ENCODE data around the gene PDE4D.
A peak's percentile ranks its signal among the peaks of the same experiment; 100 is the strongest.
"Not testable (repeated sequence)": the region's sequence is repeated elsewhere in the genome, so short reads cannot be mapped to it uniquely, and the experiment has no call there.

Gene PDE4D

DNA sequence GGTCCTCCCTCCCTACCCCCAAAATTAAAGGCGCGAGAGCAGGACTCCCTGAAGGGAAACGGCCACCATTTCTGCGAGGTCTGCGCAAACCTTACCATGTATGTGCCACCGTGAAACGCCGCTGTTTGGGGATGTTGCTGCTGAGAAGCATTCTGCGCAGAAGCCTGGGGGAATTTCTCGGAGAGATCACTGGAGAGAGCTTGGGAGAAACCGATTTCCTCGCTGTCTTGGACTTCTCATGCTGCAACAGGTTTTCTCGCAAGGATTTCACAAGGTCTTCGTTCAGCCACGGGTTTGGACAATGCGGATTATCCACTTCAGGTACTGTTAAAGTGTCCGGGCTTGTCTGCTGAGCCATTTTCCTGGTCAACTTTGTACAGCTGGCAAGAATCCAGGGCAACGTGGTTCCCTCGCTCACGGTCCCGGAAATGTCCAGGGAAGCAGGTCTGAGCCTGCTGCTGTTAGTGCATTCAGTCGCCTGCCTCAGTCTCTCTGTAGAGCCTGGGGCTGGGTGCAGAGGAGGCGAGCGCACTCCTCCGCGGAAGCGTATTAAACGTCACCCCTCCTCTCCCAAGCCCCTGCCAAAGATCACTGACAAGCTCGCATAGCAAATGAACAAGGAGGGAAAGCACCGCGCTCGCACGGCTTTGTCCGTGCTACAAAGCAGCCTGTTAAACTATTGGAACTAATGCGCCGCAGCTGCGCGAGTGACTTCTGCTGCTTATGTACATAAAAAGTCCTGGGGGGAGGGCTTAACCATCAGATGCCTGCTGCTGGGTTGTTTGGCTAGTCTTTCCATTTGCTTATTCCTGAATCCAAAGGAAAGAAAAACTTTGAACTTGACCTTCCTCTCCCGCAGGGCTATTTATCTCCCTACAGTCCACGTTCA is 125.1 kb downstream of the PDE4D start:
- DNase-seq (ENCODE audit: low read depth), result peak; percentile 71

DNA sequence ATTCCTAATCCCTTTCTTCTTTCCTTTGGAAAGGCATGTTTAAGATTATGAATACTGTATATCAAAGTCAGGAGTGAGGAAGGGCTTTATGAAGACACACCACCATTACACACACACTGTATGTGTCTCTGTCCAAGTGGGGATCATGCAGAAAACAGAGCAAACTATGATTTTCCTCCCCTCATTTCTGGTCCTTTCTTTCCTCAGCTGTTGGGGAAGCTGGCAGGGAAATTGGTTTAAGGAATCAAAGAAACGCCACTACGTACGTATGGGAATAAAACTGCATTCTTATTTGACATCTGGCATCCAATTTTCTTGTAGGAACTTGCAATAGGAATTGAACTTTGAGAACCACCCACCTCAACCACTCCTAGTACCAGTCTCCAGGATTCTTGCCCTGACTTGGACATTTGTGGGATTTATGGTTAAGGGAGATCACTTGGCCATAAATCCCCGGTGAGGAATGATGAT is 125.8 kb downstream of the PDE4D start:
- peak; percentile 34 for DNase-seq (ENCODE audit: low read depth)

DNA sequence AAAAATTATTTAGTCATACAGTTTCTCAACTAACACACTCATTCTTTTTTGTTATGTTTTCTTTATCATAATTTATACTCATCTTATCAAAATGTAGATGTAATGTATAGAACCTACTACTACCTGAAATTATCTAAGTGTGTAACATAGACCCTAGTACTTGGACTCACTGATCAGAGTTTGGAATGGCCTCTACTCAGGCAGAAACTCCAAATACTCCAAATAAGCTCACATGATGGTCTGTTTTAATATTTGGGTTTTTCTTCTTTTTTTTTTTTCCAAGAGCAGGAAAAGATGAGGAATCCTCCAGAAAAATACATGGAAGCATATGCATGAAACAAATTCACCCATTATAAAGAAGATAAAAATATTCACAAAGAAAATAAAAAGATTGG is 126.3 kb downstream of the PDE4D start:
- no peak for DNase-seq (ENCODE audit: low read depth)

DNA sequence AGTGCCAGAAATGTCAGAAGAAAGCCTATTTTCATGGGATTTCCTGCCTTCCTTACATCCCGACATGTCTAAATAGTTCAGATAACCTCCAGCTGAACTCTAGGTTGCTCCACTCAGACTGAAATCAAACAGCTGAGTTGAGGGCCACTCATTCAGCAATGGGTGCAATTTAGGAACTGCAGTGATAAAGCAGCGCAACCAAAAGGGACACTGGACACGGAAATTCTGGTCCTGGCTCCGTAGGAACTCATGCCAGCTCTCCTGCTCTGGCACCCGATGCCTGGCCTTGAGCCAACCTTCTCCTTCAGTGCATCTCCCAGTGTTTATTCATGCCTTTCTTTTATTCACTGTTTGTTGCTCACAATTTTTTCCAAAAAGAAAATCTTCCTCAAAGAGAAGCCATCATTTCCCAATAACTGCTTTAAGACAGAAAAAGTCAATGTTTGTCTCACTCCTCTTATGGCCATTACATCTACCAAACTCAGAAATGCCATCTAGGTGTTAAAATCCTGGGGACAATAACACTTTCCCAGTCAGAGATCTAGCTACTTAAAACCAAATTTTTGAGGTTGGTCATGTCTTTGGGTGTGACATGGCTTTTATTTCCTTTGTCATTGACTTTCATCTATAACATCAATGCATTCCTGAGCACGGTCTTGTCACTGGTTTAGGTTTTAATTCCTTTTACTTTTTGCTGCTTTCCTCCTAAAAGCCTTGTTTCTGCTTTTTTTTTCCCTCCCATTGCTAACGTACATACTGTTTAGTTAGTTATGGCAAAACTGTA is 126.9 kb downstream of the PDE4D start:
- DNase-seq (ENCODE audit: low read depth), result peak; percentile 47

DNA sequence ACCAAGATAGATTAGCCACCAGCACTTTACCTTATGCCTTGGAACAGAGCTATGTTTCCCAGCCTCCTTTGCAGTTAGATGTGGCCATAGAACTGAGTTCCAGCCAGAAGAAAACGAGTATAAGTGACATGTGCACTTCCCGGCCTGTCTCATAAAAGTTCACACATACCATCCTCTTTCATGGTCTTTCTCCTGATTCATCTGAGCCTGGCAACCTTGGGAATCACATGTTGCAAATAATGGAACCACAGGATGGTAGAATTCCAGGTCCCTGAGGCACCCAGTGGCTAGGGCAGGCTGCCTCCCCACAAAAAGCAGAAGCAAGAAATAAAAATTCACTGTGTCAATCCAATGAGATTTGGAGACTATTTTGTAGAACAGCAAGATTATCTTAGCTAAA is 128.1 kb downstream of the PDE4D start:
- DNase-seq (ENCODE audit: low read depth), result peak; percentile 17

DNA sequence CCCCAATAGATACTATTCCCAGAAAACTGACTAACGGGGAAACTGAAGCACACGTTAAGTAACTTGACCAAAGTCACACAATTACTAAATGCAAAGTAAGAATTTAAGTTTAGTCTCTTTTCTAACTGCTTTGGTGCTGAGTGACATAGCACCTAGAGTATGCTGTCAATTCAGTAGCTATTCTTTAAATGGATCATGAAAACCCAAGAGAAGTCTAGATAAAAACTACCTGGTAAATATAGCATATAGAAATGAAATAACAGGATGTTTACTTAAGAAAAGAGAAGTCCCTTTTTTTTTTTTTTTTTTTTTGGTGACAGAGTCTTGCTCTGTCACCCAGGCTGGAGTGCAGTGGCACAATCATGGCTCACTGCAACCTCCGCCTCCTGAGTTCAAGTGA is 129.2 kb downstream of the PDE4D start:
- no peak for DNase-seq (ENCODE audit: low read depth)

DNA sequence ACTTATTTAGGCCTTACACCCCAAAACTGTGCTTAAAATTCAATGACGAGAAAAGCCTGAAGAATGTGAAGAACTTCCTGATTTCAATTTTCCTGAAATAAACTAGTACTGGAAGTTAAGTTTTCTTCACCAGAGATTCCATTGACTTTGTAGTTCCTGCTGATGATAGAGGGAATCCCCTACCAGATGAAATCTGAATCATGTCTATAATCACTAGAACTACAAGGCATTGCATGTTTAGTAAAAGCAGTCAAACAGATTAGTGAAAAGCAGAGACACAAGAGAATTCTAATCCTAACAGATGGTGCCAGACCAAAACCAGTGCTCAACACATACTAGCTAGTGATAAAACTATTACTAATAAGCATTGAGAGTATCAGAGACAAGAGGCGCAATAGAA is 130.0 kb downstream of the PDE4D start:
- peak; percentile 21 for DNase-seq (ENCODE audit: low read depth)

DNA sequence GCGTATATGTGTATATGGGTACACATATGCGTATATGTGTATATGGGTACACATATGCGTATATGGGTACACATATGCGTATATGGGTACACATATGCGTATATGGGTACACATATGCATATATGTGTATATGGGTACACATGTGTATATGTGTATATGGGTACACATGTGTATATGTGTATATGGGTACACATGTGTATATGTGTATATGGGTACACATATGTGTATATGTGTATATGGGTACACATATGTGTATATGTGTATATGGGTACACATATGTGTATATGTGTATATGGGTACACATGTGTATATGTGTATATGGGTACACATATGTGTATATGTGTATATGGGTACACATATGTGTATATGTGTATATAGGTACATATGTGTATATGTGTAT is 131.3 kb downstream of the PDE4D start:
- DNase-seq (ENCODE audit: low read depth), result not testable (repeated sequence)

DNA sequence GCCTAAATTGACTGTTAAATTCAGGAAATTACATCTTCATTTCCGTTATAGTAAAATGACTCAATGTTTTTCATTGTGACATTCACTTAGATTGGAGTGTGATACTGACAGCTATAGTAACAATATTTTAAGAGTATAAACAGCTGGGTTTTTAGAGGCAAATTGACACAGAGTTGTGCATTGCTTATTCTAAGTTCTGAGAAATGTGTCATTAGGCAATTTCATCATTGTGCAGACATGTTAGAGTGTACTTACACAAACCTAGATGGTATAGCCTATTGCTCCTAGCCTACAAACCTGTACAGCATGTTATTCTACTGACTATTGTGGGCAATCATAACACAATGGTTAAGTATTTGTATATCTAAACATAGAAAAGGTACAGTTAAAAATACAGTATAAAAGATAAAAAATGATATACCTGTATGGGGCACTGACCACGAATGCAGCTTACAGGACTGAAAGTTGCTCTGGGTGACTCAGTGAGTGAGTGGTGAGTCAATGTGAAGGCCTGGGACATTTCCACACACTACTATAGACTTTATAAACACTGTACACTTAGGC is 132.7 kb downstream of the PDE4D start:
- DNase-seq (ENCODE audit: low read depth), result peak; percentile 87

DNA sequence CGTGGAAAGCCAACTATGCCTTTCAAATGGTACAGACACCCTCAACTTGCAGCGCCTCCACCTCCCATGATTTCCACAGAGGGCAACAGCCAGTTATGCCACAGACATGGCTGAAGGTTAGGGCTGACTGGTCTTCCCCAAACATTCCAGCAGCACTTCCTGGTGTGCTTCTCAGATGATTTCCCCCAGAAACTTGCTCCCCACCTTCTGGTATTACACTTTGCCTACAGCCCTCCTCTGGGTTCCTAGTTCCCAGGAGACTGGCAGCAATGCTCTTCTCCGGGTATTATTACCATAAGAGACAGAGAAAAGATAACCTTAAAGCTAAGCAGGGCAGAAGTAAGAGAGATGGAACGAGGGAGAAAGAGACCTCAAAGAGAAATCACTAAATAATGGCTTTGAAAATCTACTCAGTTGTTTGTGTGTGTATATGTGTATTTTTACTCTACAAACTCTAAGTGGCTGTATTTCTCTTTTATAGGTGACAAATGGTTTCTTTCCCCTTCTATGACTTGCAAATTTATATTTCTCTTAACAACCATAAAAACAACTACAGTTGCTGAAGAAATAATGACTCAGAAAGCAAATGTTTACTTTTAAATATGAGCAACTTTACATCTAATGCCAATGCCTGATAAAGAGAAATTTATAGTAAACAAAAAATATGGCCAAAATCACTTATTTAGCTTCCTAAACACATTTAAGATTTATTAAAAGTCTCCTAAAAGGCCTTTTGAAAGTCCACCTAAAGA is 133.8 kb downstream of the PDE4D start:
- DNase-seq (ENCODE audit: low read depth), result peak; percentile 51

DNA sequence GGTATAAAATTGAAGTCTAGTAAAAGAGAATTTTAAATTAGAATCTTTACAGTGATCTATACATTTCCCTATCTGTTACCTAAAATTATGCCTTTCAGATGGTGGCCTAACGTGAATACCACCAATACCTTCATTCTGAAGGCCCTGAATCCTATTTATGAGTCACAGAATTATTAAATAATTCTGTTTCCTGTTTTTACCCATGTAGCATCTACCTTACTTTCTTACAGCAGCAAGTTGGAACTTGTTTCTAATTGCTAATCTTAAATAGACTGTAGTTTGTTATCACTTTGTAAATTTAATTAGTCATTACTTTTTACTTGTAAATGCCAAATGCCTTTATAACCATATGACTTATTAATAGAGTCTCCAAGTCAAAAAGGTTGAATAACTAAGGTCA is 135.0 kb downstream of the PDE4D start:
- no peak for DNase-seq (ENCODE audit: low read depth)

DNA sequence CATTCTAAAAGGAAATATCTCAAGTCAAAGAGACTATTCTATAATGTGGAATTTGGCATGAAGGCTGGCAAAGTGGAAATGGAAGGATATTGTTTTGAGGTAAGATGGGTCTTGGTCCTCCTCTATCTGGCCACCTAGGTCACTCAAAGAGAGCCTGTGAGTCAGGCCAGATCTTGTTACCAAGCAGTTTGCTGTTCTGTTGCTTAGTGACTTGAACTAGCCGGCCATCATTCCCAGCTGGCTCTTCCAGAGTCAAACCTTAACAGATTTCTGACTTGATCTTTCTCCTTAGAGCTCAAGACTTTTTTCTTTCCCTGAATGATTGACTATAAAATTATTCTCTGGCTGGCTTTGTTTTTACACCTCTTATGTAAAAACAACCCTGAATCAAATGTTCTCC is 136.1 kb downstream of the PDE4D start:
- DNase-seq (ENCODE audit: low read depth), result peak; percentile 16

DNA sequence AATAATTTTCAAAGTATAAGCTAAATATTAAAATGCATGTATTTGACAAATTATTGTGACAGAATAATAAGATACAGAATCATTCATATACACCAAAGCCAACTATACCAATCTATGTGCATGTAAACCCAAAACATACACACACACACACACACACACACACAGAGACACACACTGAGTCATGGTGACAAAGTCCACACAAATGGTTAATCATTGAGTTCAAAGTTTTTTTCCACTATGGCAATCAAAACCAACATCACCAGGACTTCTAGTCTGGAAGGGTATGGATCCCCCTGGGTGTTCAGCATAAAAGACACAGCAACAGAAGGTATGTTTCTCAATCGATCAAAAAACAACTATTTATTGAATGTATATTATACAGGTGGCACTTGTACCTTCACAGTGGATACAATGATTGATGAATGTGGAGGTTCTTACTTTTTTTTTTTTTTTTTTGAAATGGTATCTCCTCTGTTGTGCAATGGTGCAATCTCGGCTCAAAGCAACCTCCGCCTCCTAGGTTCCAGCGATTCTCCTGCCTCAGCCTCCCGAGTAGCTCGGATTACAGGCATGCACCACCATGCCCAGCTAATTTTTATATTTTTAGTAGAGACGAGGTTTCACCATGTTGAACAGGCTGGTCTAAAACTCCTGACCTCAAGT is 137.0 kb downstream of the PDE4D start:
- DNase-seq (ENCODE audit: low read depth), result peak; percentile 29

DNA sequence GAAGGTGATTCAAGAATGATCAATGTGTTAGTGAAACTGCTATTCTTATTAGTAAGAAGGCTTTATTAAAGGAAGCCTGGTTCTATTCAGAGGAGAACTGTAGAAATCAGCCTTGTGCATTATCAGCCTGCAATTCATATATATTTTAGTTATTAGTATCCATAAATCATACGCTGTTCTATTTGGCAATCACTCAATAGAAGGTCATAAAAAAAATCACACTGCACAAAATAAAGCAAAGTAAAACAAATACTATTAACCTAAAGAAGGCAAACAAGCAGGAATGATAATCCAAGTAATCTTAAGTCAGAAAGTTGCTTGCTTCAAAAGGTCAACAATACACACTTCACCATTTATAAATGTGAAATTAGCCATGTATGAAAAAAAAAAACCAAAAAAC is 138.1 kb downstream of the PDE4D start:
- no peak for DNase-seq (ENCODE audit: low read depth)

DNA sequence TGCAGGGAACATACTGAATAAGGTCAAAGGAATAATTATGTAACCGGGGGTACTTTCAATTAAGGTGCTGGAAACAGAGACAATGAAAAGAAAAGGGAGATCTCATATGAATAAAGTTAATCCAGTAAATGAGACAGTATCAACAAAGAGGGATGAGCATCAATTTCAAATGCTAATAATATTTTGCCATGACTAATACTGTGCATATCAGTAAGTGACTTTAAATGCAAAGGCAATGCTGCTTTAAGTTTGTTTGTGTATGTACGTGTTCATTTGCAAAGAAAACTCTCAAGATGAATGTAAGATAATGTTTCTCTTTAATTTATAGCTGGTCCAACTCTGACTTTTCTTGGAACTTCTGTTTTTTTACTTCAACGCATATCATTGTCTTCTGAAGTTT is 139.9 kb downstream of the PDE4D start:
- no peak for DNase-seq (ENCODE audit: low read depth)

DNA sequence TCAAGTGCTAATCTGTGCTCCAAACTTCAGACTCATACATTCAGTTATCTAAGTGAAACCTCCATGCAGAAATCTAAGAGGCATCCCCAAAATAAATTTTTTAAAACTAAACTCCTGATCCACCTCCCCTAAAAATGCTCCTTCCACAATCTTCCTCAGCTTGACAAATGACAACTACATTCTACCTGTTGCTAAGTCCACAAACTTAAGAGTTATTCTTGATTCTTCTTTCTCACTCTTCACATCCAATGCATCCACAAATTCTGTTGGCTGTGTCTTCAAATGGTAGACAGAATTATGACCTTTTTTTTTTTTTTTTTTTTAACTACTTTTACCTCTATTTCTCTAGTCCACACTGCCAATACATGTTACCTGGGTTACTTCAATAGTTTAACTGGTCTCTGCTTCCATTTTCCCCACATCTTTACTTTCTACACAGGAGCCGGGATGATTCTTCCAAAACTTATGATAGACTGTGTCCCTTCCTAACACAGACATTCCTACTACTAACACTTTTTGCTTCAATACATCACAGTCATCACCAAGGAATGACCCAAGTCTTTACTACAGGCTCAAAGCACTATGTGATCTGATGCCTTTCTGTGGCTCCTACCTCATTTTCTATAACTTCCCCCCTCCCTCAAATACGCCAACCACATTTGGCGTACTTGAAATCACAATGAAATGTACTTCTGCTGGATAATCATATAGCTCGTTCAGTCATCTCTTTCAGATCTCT is 143.6 kb downstream of the PDE4D start:
- DNase-seq (ENCODE audit: low read depth), result no peak

DNA sequence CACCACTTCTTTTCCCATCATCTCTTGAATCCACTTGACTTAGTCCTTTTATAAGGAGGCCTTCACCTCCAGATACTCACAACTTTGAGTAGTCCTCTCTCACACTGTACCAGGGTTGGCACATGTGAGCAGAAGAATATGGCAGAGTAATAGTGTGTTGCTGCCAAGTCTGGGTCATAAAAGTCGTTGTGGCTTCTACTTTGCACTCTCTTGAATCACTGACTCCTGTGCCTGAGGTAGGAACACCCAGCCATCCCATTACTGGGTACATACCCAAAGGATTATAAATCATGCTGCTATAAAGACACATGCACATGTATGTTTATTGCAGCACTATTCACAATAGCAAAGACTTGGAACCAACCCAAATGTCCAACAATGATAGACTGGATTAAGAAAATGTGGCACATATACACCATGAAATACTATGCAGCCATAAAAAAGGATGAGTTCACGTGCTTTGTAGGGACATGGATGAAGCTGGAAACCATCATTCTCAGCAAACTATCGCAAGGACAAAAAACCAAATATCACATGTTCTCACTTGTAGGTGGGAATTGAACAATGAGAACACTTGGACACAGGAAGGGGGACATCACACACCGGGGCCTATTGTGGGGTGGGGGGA is 145.4 kb downstream of the PDE4D start:
- DNase-seq (ENCODE audit: low read depth), result not testable (repeated sequence)

DNA sequence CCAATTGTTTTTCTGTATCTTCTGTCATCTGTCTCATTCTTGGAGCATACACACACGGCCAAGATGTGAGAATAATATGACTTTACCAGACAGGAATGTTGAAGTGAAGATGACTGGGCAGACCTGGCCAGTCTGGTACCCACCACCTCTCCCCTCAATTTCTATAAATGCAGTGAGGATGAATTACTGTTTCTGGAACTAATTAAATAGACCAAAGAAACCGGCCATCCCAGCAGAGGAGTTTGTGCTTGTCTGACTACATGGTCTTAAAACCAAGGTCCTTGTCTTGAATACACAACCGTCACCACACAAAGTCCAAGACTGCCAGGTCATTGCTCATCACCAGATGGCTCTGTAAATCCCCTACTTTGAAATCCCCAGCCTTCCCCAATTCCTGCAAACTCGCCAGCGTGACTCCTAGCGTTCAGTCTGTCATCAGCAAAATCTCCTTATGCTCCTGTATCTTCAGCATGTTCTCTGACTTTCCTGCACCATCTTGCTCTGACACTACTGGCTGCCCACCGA is 147.2 kb downstream of the PDE4D start:
- DNase-seq (ENCODE audit: low read depth), result peak; percentile 76

DNA sequence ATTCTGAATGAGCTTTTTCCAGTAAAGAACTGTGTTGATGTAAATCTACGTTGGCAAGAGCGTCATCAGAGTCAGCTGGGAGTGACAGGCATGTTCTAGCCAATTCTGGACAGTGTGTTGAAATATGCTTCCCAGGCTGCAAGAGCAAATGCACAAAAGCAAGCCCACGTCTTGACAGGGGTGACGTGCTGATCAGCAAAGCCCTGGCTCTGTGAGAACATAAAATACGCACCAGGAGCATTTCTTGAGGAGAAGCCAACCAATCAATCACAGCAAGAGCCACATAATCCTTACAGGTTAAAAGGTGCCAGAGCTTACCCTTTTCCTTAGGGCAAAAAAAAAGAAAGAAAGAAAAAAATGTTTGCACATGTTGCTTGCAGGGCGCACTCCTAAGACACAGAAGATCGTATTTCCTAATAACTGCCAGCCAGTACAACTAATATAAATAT is 148.1 kb downstream of the PDE4D start:
- DNase-seq (ENCODE audit: low read depth), result peak; percentile 99

DNA sequence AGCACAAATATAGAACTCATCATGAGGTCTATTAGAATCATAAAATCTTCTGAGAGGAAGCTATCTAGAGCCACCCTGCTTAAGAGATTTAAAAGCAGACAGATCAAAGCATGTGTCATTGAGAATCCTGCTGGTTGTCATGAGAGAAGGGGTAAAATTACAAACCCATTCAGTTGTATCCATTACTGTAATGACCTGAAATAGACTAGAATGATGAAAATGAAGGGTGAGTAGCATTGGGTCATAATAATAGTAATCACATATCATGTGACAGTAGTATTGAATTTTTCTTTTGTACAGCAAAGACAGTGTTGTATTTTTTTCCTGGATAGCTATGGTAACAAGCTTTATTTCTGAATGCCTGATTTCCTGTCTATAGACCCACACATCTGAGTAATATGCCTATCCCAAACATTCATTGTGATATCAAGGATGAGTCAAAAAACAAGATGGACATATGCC is 149.0 kb downstream of the PDE4D start:
- peak; percentile 37 for DNase-seq (ENCODE audit: low read depth)

Measured in amniotic epithelial cell (primary cell).